ENCODE data around the gene LONRF2. TPM values are rescaled to one million over a fixed set of nuclear protein-coding genes. Genes with fewer than 3 reads are reported as not detected.

LONRF2 gene
- total RNA-seq, 4 donors from 2014 or later = 0.38 to 2.6 (median 1.1) TPM

- H3K4me3 ChIP-seq (ENCODE audit: low read depth, poor library complexity, severe bottlenecking) = no peak overlapping the region
- WGBS, 2 donors = 35 to 45% methylated on average over 16 of the region's 16 CpGs
- TF ChIP-seq CTCF (IDR thresholded peaks at IDR 0.05) (no peak), POLR2A (IDR thresholded peaks at IDR 0.05) (no peak)
- intact Hi-C loops (cut with DNase I; ENCODE audit: low total_unique reads) = no loop called here
- DNase-seq (ENCODE audit: low spot score in 2 of 2) = peak in 1 of 2 donors; percentile 57
These were observed 40.5 kb downstream of the LONRF2 start for GRCh38 chr2:100281521-100282438.

- intact Hi-C loops (cut with DNase I; ENCODE audit: low total_unique reads) = no loop called here
- no peak overlapping the region for H3K4me3 ChIP-seq (ENCODE audit: low read depth, poor library complexity, severe bottlenecking)
- 80 to 91% methylated on average over 17 of the region's 17 CpGs for WGBS, 2 donors
- DNase-seq (ENCODE audit: low spot score in 2 of 2) = peak in 1 of 2 donors; percentile 15
- TF ChIP-seq CTCF (IDR thresholded peaks at IDR 0.05) = no peak
These were observed 42.4 kb downstream of the LONRF2 start for GRCh38 chr2:100279586-100280534.

GRCh38 chr2:100278986-100279385 lies 43.3 kb downstream of the LONRF2 start:
- H3K4me3 ChIP-seq (ENCODE audit: low read depth, poor library complexity, severe bottlenecking) = no peak overlapping the region
- TF ChIP-seq CTCF (IDR thresholded peaks at IDR 0.05) (no peak), POLR2A (IDR thresholded peaks at IDR 0.05) (no peak)
- intact Hi-C loops (cut with DNase I; ENCODE audit: low total_unique reads) = no loop called here
- 66 to 74% methylated on average over 11 of the region's 11 CpGs for WGBS, 2 donors
- peak in 1 of 2 donors; percentile 69 for DNase-seq (ENCODE audit: low spot score in 2 of 2)

GRCh38 chr2:100278501-100278900 lies 43.8 kb downstream of the LONRF2 start:
- H3K4me3 ChIP-seq (ENCODE audit: low read depth, poor library complexity, severe bottlenecking) = no peak overlapping the region
- WGBS, 2 donors = 87 to 99% methylated on average over 12 of the region's 12 CpGs

More at GRCh38 chr2:100278501-100278900, 43.8 kb downstream of the LONRF2 start:
- TF ChIP-seq POLR2A (IDR thresholded peaks at IDR 0.05) = no peak
- TF ChIP-seq CTCF (IDR thresholded peaks at IDR 0.05) = no peak
- DNase-seq (ENCODE audit: low spot score in 2 of 2) = peak in 1 of 2 donors; percentile 48
- intact Hi-C loops (cut with DNase I; ENCODE audit: low total_unique reads) = no loop called here
